GM18858 (cell line): ENCODE data around the gene OR5J2.
"Not testable (repeated sequence)": the region's sequence is repeated elsewhere in the genome, so short reads cannot be mapped to it uniquely, and the experiment has no call there.

Experiments used
- ATAC-seq: cut with Tn5 transposase; IDR thresholded peaks from one replicate; pipeline ENCODE4 v1.9.1; 2021; ENCODE audit not compliant: unreplicated experiment

Gene OR5J2

GRCh38 chr11:56176318-56176717, at the start of gene OR5J2:
Gene OR5J2 (plus strand): TSS chr11:56176618. CDS start chr11:56176618, 0 bp downstream.
- ATAC-seq = no peak

GRCh38 chr11:56140151-56140661, 36.2 kb upstream of the OR5J2 start, which contains the start of gene OR8J3:
Gene OR8J3 (minus strand): TSS chr11:56140201. CDS start chr11:56137718, 2,483 bp downstream.
- ATAC-seq = no peak

GRCh38 chr11:56143681-56144080, 32.7 kb upstream of the OR5J2 start:
- ATAC-seq = not testable (repeated sequence)

GRCh38 chr11:56151376-56151775, 25.0 kb upstream of the OR5J2 start:
- no peak for ATAC-seq

GRCh38 chr11:56152333-56152732, 24.1 kb upstream of the OR5J2 start:
- ATAC-seq = no peak

GRCh38 chr11:56160217-56160616, 16.2 kb upstream of the OR5J2 start, which contains the start of gene OR8K5:
Gene OR8K5 (minus strand): TSS chr11:56160317. CDS start chr11:56160317, 0 bp downstream.
- no peak for ATAC-seq

GRCh38 chr11:56163804-56164203, 12.6 kb upstream of the OR5J2 start:
- ATAC-seq = no peak

- ATAC-seq = no peak
Measured at GRCh38 chr11:56172256-56172830, 4.1 kb upstream of the OR5J2 start.

GRCh38 chr11:56183459-56183858, 7.0 kb downstream of the OR5J2 start:
- ATAC-seq = no peak

GRCh38 chr11:56188602-56189001, 12.2 kb downstream of the OR5J2 start:
- no peak for ATAC-seq

- ATAC-seq = no peak
Measured at GRCh38 chr11:56196705-56197104, 20.3 kb downstream of the OR5J2 start.

GRCh38 chr11:56197367-56197766, 20.9 kb downstream of the OR5J2 start:
- ATAC-seq = no peak

GRCh38 chr11:56207790-56208189, 31.4 kb downstream of the OR5J2 start:
- no peak for ATAC-seq

GRCh38 chr11:56214537-56214936, 38.1 kb downstream of the OR5J2 start:
- no peak for ATAC-seq

GRCh38 chr11:56219735-56220134, 43.3 kb downstream of the OR5J2 start:
- not testable (repeated sequence) for ATAC-seq
